ENCODE data around the gene CNTN1. TPM values are rescaled to one million over a fixed set of nuclear protein-coding genes. Genes with fewer than 3 reads are reported as not detected.

Gene CNTN1
- polyA plus RNA-seq, 1 of the 3 experiments (the other 2 are of a cell fraction): 0.13 TPM

GRCh38 chr12:41032386-41032785 is 340.1 kb downstream of the CNTN1 start (continued):
- TF ChIP-seq USF2 (IDR thresholded peaks at IDR 0.05; ENCODE audit: borderline replicate concordance, low read depth, low read length) (no peak), TEAD4 (IDR thresholded peaks at IDR 0.05; ENCODE audit: borderline replicate concordance, insufficient read depth) (no peak), YY1 (IDR thresholded peaks at IDR 0.05; ENCODE audit: low read depth) (no peak), RCOR1 (IDR thresholded peaks at IDR 0.05; ENCODE audit: low read length) (no peak)
- TF ChIP-seq, protein P1, sequence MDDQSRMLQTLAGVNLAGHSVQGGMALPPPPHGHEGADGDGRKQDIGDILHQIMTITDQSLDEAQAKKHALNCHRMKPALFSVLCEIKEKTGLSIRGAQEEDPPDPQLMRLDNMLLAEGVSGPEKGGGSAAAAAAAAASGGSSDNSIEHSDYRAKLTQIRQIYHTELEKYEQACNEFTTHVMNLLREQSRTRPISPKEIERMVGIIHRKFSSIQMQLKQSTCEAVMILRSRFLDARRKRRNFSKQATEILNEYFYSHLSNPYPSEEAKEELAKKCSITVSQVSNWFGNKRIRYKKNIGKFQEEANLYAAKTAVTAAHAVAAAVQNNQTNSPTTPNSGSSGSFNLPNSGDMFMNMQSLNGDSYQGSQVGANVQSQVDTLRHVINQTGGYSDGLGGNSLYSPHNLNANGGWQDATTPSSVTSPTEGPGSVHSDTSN (IDR thresholded peaks at IDR 0.05): no peak

DNA sequence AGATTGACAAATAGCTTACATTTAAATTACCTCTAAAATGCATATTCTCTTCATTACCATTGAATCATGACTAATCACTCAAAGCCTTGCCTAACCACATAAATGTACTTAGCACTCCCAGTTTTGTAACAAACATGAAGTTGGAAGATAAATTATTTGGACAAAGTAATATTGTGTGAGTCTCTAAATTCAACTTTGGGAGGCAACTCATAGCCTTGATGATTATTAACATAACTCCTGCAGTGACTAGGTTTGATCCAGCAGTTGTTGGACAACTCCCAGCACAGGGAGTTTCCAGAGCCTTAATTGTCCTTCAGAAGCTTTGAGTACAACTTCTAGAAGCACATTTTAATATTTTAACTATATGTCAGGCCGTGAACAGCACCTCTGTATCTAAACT is 342.4 kb downstream of the CNTN1 start:
- no peaks in the 10 kb centered on the region for H3K4me1 ChIP-seq (ENCODE audit: control insufficient read depth in 1 of 2, insufficient read depth in 2 of 2, low read depth in 1 of 2, low read length in 1 of 2)
- no peaks in the 10 kb centered on the region for H3K9me3 ChIP-seq
- H3K27ac ChIP-seq (ENCODE audit: low read depth in 2 of 2, low read length in 1 of 2): no peak overlapping the region
- no peak overlapping the region for H3K4me3 ChIP-seq (ENCODE audit: low read depth in 2 of 2, low read length in 1 of 2)
- no peak overlapping the region for H3K9ac ChIP-seq
- H3K4me2 ChIP-seq: no peak overlapping the region
- DNase-seq: no peak
- H3K9me2 ChIP-seq: no peaks in the 10 kb centered on the region
- 22% methylated on average over 1 of the region's 1 CpG for WGBS (ENCODE audit: low lambda C conversion rate)
- ChIA-PET POLR2A (no interaction called here), CTCF (no interaction called here)
- no peaks in the 10 kb centered on the region for H3K36me3 ChIP-seq (replicated peaks in 1 of 2; ENCODE audit: control insufficient read depth in 1 of 2, insufficient read depth in 2 of 2, low read length in 1 of 2)
- TF ChIP-seq GATA2 (CRISPR knock-in tag; IDR thresholded peaks at IDR 0.05) (no peak), CHD2 (IDR thresholded peaks at IDR 0.05; ENCODE audit: low read length, partially characterized antibody) (no peak), RCOR1 (IDR thresholded peaks at IDR 0.05; ENCODE audit: low read length) (no peak), SIN3A (IDR thresholded peaks at IDR 0.05; ENCODE audit: borderline replicate concordance, low read depth, low read length) (no peak), IRF3 (IDR thresholded peaks at IDR 0.05; ENCODE audit: low read depth, low read length) (no peak), YY1 (IDR thresholded peaks at IDR 0.05; ENCODE audit: low read depth) (no peak)
- H3K27me3 ChIP-seq (ENCODE audit: insufficient read depth): no peaks in the 10 kb centered on the region
- no peak overlapping the region for H2AFZ ChIP-seq (ENCODE audit: low read depth)
- H4K20me1 ChIP-seq (ENCODE audit: insufficient read depth): no peaks in the 10 kb centered on the region
- no peaks in the 10 kb centered on the region for H3K79me2 ChIP-seq (ENCODE audit: insufficient read depth)
- H3F3A ChIP-seq (replicated peaks; ENCODE audit: insufficient read depth): no peaks in the 10 kb centered on the region

DNA sequence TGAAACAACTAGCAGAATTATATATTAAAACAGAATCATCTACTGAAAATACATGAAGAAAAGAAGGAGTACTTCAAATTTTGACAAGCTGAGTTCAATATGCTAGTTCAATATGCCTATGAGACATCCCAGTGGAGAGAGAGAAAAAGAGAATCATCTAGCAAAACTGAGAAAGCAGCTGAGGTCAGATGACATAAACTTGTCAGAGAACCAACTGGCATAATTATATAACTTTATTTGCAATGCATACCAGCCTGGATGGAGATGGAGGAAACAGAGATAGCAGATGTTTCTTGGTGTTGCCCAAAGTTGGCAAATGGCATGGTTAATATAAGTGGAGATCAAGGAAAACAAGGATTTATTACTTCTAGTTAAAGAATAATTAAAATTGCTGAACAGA is 347.2 kb downstream of the CNTN1 start:
- no peak overlapping the region for H3K9ac ChIP-seq
- H3K36me3 ChIP-seq (replicated peaks in 1 of 2; ENCODE audit: control insufficient read depth in 1 of 2, insufficient read depth in 2 of 2, low read length in 1 of 2): no peaks in the 10 kb centered on the region
- CTCF ChIA-PET: no interaction called here
- H2AFZ ChIP-seq (ENCODE audit: low read depth): no peak overlapping the region
- no peak overlapping the region for H3K4me2 ChIP-seq
- no peak overlapping the region for H3K4me3 ChIP-seq (ENCODE audit: low read depth in 2 of 2, low read length in 1 of 2)
- H3K9me3 ChIP-seq: no peaks in the 10 kb centered on the region
- H3K79me2 ChIP-seq (ENCODE audit: insufficient read depth): no peaks in the 10 kb centered on the region
- no peaks in the 10 kb centered on the region for H3K27me3 ChIP-seq (ENCODE audit: insufficient read depth)
- no peak overlapping the region for H3K27ac ChIP-seq (ENCODE audit: low read depth in 2 of 2, low read length in 1 of 2)
- POLR2A ChIA-PET: no interaction called here
- H3K9me2 ChIP-seq: no peaks in the 10 kb centered on the region
- no peaks in the 10 kb centered on the region for H3F3A ChIP-seq (replicated peaks; ENCODE audit: insufficient read depth)
- no peaks in the 10 kb centered on the region for H3K4me1 ChIP-seq (ENCODE audit: control insufficient read depth in 1 of 2, insufficient read depth in 2 of 2, low read depth in 1 of 2, low read length in 1 of 2)
- H4K20me1 ChIP-seq (ENCODE audit: insufficient read depth): no peaks in the 10 kb centered on the region
- no peak for DNase-seq
- TF ChIP-seq, protein P2, sequence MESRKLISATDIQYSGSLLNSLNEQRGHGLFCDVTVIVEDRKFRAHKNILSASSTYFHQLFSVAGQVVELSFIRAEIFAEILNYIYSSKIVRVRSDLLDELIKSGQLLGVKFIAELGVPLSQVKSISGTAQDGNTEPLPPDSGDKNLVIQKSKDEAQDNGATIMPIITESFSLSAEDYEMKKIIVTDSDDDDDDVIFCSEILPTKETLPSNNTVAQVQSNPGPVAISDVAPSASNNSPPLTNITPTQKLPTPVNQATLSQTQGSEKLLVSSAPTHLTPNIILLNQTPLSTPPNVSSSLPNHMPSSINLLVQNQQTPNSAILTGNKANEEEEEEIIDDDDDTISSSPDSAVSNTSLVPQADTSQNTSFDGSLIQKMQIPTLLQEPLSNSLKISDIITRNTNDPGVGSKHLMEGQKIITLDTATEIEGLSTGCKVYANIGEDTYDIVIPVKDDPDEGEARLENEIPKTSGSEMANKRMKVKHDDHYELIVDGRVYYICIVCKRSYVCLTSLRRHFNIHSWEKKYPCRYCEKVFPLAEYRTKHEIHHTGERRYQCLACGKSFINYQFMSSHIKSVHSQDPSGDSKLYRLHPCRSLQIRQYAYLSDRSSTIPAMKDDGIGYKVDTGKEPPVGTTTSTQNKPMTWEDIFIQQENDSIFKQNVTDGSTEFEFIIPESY (IDR thresholded peaks at IDR 0.05; ENCODE audit: borderline replicate concordance, low read depth): no peak
- TF ChIP-seq MAX (IDR thresholded peaks at IDR 0.05; ENCODE audit: low read depth) (no peak), TAF1 (IDR thresholded peaks at IDR 0.05; ENCODE audit: borderline replicate concordance, low read depth, low read length) (no peak), RFX5 (IDR thresholded peaks at IDR 0.05; ENCODE audit: low read length) (no peak), RCOR1 (IDR thresholded peaks at IDR 0.05; ENCODE audit: low read length) (no peak), CHD2 (IDR thresholded peaks at IDR 0.05; ENCODE audit: low read length, partially characterized antibody) (no peak), EP300 (IDR thresholded peaks at IDR 0.05; ENCODE audit: borderline replicate concordance in 1 of 2, low read depth in 1 of 2, low read length in 1 of 2) (no peak), JUND (IDR thresholded peaks at IDR 0.05) (no peak), SIN3A (IDR thresholded peaks at IDR 0.05; ENCODE audit: borderline replicate concordance, low read depth, low read length) (no peak), MEF2A (IDR thresholded peaks at IDR 0.05; ENCODE audit: borderline replicate concordance, low read depth) (no peak)
- TF ChIP-seq, protein P3, sequence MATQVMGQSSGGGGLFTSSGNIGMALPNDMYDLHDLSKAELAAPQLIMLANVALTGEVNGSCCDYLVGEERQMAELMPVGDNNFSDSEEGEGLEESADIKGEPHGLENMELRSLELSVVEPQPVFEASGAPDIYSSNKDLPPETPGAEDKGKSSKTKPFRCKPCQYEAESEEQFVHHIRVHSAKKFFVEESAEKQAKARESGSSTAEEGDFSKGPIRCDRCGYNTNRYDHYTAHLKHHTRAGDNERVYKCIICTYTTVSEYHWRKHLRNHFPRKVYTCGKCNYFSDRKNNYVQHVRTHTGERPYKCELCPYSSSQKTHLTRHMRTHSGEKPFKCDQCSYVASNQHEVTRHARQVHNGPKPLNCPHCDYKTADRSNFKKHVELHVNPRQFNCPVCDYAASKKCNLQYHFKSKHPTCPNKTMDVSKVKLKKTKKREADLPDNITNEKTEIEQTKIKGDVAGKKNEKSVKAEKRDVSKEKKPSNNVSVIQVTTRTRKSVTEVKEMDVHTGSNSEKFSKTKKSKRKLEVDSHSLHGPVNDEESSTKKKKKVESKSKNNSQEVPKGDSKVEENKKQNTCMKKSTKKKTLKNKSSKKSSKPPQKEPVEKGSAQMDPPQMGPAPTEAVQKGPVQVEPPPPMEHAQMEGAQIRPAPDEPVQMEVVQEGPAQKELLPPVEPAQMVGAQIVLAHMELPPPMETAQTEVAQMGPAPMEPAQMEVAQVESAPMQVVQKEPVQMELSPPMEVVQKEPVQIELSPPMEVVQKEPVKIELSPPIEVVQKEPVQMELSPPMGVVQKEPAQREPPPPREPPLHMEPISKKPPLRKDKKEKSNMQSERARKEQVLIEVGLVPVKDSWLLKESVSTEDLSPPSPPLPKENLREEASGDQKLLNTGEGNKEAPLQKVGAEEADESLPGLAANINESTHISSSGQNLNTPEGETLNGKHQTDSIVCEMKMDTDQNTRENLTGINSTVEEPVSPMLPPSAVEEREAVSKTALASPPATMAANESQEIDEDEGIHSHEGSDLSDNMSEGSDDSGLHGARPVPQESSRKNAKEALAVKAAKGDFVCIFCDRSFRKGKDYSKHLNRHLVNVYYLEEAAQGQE (IDR thresholded peaks at IDR 0.05; ENCODE audit: low read depth, low read length): no peak
